Right lung (tissue), 10 donors: Measurements from ENCODE around the gene PWP1. TPM values are rescaled to one million over a fixed set of nuclear protein-coding genes. Genes with fewer than 3 reads are reported as not detected.
A peak's percentile ranks its signal among the peaks of the same experiment; 100 is the strongest.

ENCODE experiments used
- DNase-seq, 2 donors: peaks; one replicate each; pipeline ENCODE4 v3.0.0-alpha.2; 2013
- long read RNA-seq, 8 donors: transcript quantifications; one replicate each; lab custom pipeline, GENCODE V29; 2026
- polyA plus RNA-seq, 5 donors: library from polyadenylated mRNA; unstranded; fragments of 120-200 nt; gene quantifications; one replicate each; pipeline versions ENCODE4 v1.2.1 to v1.2.3, GENCODE V29; 2013; ENCODE audit warnings: inconsistent platforms in 1 of 5, low replicate concordance in 1 of 5; ENCODE audit not compliant: insufficient read length in 5 of 5, insufficient read depth in 1 of 5

PWP1 gene
- polyA plus RNA-seq, result 10 to 100 TPM; 46.6 to 66.8 (median 58.4) TPM
- long read RNA-seq, donor 1, transcript PWP1-201 (15 exons, 2,621 nt), result major isoform, 10 of 23 reads
- long read RNA-seq, donor 1, partial matches to known transcripts, result 13 of 23 reads
- long read RNA-seq, donor 1, other reads (novel, unspliced or antisense), result 0 of 23 reads
- long read RNA-seq, donor 2, transcript PWP1-201 (15 exons, 2,621 nt), result major isoform, 9 of 9 reads
- long read RNA-seq, donor 2, partial matches to known transcripts, result 0 of 9 reads
- long read RNA-seq, donor 2, other reads (novel, unspliced or antisense), result 0 of 9 reads
- long read RNA-seq, donor 3, transcript PWP1-201 (15 exons, 2,621 nt), result major isoform, 13 of 14 reads
- long read RNA-seq, donor 3, partial matches to known transcripts, result 0 of 14 reads
- long read RNA-seq, donor 3, other reads (novel, unspliced or antisense), result 0 of 14 reads
- long read RNA-seq, donor 4, transcript PWP1-201 (15 exons, 2,621 nt), result major isoform, 6 of 6 reads
- long read RNA-seq, donor 4, partial matches to known transcripts, result 0 of 6 reads
- long read RNA-seq, donor 4, other reads (novel, unspliced or antisense), result 0 of 6 reads
- long read RNA-seq, donor 5, transcript PWP1-201 (15 exons, 2,621 nt), result major isoform, 14 of 29 reads
- long read RNA-seq, donor 5, partial matches to known transcripts, result 12 of 29 reads
- long read RNA-seq, donor 5, other reads (novel, unspliced or antisense), result 0 of 29 reads
- long read RNA-seq, donor 6, transcript PWP1-201 (15 exons, 2,621 nt), result major isoform, 17 of 23 reads
- long read RNA-seq, donor 6, partial matches to known transcripts, result 6 of 23 reads
- long read RNA-seq, donor 6, other reads (novel, unspliced or antisense), result 0 of 23 reads
- long read RNA-seq, donor 7, transcript PWP1-201 (15 exons, 2,621 nt), result major isoform, 14 of 14 reads
- long read RNA-seq, donor 7, partial matches to known transcripts, result 0 of 14 reads
- long read RNA-seq, donor 7, other reads (novel, unspliced or antisense), result 0 of 14 reads
- long read RNA-seq, donor 8, transcript PWP1-201 (15 exons, 2,621 nt), result major isoform, 7 of 7 reads
- long read RNA-seq, donor 8, partial matches to known transcripts, result 0 of 7 reads
- long read RNA-seq, donor 8, other reads (novel, unspliced or antisense), result 0 of 7 reads

- DNase-seq, result peak; percentile 96
Observed at GRCh38 chr12:107685360-107686248, at the start of gene PWP1. Gene PWP1, plus strand, starts transcription at chr12:107685799. Its CDS starts 101 bp downstream, at chr12:107685900.

GRCh38 chr12:107641154-107641553, 44.4 kb upstream of the PWP1 start:
- DNase-seq, result no peak

- no peak for DNase-seq
Observed at GRCh38 chr12:107642240-107642639, 43.4 kb upstream of the PWP1 start.

GRCh38 chr12:107645630-107646333, 39.8 kb upstream of the PWP1 start:
- no peak for DNase-seq

DNA sequence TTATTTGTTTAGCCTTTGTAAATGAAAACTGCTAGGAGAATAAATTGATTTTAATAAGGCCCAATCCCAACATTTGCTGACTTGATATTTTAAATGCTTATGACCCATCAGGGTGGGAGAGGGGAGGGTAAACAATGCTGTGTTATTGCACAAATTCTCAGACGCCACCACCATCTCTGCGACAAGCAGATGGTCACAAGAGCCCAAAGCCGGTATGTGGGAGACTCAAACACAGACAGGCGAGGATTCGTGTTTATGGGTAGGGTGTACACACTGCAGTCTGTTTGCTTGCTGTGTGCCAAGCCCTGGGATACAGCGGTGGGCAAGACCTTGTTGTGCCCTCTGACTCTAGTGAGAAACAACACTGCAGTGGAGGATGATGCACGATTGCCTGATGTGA, 39.2 kb upstream of the PWP1 start:
- no peak for DNase-seq

GRCh38 chr12:107649661-107650061, 35.9 kb upstream of the PWP1 start:
- DNase-seq, result peak; percentile 81 to 82

DNA sequence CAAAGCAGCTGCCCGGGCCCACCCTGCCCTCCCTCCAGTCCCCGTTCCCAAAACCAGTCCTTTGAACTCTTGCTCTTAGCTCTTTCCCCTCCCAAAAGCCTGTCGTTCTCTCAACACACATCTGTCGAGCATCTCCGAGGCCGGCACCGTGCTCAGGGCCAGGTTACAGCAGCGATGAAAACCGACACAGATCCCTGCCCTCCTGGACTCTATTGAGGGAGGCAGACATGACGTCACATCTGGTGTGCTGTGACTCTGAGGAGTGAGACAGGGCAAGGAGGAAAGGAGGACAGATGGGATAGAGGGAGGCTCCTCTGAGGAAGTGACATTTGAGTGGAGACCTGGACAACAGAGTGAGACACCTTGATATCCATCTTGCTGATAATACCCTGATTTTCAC, 34.6 kb upstream of the PWP1 start:
- DNase-seq, result no peak

GRCh38 chr12:107651571-107652449, 33.8 kb upstream of the PWP1 start:
- peak in 1 of 2 donors; percentile 41 for DNase-seq

GRCh38 chr12:107653519-107653918, 32.1 kb upstream of the PWP1 start:
- DNase-seq, result no peak

GRCh38 chr12:107654873-107655272, 30.7 kb upstream of the PWP1 start:
- DNase-seq, result no peak

- DNase-seq, result no peak
Observed at GRCh38 chr12:107655281-107656065, 30.1 kb upstream of the PWP1 start.

- no peak for DNase-seq
Observed at GRCh38 chr12:107656302-107656701, 29.3 kb upstream of the PWP1 start.

GRCh38 chr12:107657133-107657532, 28.5 kb upstream of the PWP1 start:
- DNase-seq, result no peak

DNA sequence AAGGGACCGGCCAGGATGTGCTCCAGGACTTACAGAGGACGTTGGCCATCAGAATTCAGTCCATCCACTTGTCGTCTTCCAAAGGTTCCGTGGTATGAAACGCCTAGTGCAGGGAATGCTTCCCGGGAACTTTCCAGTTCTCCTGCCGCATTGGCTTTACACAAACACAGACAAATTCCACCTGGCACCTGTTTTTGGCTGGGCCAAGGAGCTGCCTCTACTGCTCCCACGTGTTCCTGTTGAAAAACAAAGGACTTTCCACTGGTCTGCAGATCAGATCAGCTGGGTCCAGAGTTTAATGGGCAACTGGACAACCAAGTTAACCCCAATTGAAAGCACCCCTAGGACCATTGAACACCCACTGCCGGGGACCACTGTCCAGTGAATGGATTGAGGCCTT, 28.0 kb upstream of the PWP1 start:
- DNase-seq, result no peak

GRCh38 chr12:107660235-107660634, 25.4 kb upstream of the PWP1 start:
- no peak for DNase-seq

GRCh38 chr12:107660861-107661415, 24.7 kb upstream of the PWP1 start:
- DNase-seq, result no peak

GRCh38 chr12:107661830-107662229, 23.8 kb upstream of the PWP1 start:
- DNase-seq, result no peak

DNA sequence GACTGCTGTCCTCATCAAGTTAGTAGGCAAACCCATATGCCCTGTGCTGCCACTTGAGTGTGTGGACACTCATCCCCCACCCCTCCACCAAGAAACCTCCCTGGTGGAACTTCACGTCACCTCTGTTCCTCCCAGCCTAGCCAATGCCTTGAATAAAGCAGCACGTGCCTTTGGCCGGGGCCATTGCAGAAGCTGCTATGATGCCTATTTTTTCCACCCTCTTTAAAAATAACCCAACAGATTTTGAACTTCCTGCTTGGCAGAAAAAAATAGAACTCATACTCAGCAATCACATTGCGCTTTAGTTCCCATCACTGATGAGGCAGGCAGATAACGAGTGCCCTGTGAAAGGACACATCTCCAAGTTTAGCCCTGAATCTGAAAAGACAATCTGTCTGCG, 23.1 kb upstream of the PWP1 start:
- DNase-seq, result no peak
